Cerebellar nuclear complex (tissue), 1 donor: ENCODE data around the gene NUMB.
A peak's percentile ranks its signal among the peaks of the same experiment; 100 is the strongest.
"Not testable (repeated sequence)": the region's sequence is repeated elsewhere in the genome, so short reads cannot be mapped to it uniquely, and the experiment has no call there.

Experiments used
- DNase-seq, 2 experiments: peaks; one replicate each; lab custom pipeline; 2025; lab: John Stamatoyannopoulos, UW

NUMB gene

DNA sequence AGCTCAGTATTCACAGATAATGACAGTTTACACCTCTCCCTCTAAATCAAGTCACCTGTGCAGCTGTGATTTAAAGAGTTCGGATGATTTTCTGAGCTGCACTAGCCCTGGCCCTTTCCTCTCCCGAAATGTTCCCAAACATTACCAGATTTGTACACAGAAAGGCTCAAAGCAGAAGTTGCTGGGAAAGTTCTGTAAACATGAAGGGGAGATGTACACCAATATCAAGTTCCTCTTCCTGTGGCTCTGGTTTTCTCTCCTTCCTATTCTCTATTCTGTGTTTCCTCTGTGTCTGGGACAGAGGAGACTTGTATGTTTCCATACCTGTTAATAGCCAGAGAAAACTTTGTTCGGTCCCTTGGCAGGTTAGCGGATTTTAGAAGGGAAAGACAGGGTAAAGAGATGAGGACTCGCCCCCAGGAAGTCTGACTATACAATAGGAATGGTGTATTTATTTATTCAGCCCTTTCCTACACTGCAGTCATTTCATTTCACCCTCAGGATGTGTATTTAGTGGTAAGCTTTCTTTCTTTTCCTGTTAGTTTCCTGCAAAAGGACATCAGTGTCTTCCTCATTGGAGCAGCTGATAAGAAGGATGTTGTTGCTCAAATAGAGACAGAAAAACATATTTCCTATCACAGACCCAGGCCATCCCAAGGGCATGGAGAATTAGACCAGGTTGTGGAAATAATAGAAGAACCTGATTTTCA lies 7.6 kb upstream of the NUMB start:
- DNase-seq, result no peak

DNA sequence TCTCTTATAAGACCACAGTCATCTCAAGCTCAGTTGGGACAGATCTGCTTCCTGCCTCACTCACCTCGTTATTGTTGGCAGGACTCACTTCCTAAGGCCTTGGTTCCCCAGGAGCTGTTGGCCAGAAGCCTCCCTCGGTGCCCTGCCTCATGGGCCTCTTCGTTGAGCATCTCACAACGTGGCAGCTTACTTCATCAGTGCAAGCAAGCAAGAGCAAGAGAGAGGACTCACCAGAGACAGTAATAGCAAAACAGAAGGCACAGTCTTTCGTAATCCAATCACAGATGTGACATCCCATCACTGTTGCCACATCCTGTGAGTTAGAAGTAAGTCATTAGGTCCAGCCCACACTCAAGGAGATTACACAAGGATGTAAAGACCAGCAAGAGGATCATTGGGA lies 5.1 kb upstream of the NUMB start:
- no peak for DNase-seq

DNA sequence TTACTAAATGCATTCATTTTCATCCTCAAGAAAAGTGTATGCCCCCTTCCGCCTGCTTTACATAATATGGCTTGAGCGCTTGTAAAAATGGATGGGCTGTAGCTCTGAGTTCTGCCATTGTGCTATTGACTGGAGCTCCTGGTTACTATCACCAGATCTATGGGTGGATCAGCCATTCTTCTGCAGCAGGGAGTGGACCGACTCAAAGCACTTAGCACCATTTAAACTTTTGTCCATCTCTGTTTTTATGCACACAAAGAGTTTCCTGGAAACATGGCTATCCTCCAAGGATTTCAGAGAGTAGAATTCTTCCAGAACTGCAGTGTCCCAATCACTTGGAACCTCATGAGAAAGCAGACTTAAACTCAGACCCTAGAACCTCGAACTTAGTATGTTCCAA lies 4.5 kb upstream of the NUMB start:
- no peak for DNase-seq

DNA sequence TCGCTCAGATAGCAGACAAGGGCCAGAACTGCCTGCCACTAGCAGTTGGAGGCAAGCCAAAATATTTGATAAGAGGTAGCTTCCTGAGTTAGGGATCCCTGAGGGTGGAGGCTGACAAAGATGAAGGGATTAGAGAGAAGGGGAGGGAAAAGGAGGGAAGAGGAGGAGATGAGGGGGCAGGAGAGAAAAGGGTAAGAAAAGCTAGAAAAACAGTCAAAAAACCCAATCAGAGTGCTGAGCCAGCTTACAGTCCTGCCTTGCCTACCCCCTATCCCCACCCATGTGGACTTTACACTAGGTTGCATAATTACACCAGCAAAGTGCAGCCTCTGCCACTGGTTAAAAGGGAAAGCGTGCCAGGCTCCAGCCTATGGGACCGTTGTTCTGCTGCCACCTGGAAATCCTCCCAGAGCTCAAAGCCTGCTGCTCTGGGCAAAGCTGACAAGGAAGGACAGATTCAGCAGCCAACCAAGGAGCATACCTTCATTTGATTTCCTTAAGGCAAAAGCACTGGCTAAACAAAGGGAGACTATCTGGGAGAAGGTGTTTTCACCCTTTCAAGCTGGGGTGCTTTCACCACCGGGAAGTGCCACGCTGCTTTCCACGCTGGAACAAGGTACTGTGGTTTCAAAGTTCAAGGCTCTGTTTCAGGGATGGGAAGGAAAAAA lies 3.8 kb upstream of the NUMB start:
- peak; percentile 75 to 90 for DNase-seq

DNA sequence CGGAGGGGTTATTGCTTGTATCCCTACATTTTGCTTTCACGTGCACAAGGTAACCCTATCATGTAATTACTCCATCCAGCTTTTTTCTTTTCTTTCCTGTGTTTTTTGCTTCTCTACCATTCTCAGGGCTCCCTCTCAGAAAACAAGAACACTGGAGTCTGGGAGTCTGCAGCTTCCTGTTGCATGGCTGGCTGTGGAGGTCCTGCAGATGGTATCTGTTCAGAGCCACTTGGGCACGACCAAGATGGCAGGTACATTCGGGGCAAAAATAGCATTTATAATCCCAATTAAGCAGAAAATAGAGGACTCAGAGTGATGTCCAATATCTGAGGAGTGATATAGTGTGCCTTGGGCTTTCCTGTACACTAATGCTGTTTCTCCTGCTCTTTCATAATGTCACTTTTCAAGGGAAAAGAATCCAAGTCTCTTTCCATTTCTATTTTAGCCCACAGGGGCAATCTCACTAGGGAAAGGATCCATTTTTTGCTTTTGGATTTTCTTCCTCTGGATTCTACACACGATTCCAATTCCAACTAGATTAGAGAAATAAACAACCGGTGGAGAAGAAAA lies 3.2 kb upstream of the NUMB start:
- no peak for DNase-seq

DNA sequence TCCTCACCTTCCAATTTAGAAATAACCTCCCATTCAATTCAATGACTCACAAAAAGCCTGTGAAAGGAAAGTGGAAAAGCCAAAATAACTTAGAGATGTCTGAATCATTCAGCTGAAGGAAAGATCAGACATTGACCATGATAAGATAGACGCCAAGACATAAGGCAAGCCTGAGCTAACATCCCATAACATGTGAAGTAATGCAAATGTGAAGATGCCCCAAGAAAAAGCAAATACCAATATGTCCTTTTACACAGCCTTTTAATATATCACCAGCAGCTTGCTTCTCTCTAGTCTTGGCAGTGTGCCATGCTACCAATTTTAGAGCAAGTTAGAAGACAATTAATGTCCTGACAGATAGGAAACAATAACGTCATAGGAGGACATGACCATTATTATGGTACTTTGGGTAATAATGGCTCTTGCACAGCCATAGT lies 2.4 kb upstream of the NUMB start:
- DNase-seq, result peak; percentile 33 to 56

DNA sequence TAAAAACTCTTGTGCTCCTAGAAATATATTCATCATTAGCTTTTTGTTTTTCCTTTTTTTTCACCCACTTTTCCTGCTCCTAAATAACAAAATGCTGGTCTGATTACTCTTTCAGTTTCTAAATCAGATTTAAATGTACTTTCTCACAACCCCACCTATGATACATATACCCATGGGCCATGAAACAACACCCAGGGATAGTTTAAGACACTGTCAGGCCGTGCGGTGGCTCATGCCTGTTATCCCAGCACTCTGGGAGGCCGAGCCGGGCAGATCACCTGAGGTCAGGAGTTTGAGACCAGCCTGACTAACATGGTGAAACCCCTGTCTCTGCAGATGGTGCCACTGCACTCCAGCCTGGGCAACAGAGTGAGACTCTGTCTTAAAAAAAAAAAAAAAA lies 1.6 kb upstream of the NUMB start:
- DNase-seq, result no peak

DNA sequence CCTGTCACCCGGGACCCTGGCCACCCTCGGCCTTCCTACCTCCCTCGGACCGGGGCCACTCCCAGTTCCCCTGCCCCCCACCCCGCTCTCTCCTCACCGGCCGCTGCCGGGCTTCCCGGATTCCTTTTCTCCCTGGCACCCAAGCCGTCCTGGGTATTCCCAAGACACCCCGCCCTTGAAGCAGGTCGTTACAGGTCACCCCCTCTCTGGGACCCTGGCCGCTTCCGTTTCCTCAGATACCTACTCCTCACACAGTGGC lies 493 bp downstream of the NUMB start:
- DNase-seq, result no peak

DNA sequence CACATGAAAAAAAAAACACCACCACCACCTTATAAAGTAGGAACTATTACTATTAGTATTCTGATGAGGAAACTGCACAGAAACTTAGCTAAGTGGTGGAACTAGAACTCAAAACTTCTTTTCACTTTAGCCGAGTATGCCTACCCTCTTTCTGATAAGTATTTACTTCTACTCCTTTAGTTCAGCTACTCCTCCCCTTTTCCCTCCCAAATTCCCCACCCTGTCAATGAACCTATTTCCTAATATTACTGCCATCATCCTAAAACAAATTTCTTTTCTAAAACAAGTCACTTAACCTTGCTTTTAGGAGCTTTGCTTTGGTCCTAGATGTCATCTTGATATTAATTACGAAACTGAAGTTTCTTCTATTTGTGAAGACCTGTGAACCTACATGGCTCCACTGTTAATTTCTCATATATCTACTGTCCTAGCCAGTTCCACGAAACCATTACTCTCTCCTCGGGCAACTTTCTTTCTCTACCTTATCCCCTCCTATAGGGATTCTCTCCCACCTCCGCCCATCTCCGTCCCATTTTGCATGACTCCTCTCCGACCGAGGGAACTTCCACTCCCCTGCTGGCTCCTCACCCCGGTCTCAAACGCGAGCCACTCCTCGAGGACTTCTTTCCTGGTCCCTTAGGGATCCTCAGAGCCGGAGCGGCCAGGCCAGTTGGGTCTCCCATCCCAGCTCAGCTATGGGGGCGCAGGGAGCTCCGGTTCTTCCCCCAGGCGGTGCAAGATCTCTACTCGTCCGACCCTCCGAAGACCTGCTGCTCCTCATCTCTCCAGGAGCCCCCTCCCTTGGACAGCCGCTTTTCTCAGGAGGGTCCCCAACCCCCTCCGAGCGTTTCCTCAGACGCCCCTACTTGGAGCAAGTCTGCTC lies 1.1 kb downstream of the NUMB start:
- DNase-seq, result no peak

DNA sequence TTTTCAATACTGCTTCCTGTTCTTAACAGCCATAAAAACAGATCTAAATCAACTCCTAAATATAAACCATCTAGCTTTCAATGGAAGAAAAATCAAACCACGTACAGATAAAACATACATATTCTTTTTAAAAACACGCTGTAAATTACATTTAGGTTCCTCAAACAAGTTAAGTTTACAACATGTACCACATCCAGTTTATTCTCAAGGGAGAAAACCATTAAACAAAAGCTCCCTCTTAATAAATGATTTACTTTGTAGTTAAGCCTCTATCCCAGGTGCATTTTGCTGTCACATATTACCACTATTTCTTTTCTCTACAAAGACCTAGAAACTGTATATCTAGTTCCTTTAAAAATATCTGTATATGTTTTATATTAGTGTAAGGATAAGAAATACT lies 3.1 kb downstream of the NUMB start:
- DNase-seq, result no peak

DNA sequence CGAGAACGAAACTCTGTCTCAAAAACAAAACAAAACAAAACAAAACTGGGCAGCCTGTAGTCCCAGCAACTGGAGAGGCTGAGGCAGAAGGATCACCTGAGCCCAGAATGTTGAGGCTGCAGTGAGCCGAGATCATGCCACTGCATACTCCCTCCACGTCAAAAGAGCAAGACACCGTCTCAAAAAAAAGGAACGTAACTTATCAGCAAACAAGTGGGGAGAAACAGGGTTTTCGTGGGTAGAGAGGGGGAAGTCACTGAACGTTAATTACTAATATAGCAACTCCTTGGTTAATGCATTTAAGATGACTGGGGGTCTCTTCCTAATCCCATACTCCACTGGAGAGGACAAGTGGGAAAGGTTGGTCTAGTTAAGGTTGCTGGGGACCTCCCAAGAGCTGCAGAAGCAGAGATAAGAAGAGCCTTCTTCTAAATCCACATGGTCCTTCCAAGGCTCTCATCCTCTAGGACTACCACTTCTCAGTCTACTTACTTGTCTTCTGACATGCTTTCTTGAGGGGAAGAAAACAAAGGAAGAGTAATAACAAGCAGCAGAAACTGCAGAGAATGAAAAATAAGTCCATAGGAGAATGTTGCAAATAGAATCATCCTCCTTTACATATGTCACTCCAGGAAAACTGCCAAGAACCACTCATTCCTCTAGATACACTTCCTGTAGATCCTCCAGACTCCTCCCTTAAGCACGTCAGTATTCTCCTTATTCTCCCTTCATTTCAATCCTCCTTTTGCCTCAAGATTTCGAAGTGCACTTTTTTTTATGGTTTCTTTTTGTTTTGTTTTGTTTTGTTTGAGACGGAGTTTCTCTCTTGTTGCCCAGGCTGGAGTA lies 5.8 kb downstream of the NUMB start:
- no peak for DNase-seq

DNA sequence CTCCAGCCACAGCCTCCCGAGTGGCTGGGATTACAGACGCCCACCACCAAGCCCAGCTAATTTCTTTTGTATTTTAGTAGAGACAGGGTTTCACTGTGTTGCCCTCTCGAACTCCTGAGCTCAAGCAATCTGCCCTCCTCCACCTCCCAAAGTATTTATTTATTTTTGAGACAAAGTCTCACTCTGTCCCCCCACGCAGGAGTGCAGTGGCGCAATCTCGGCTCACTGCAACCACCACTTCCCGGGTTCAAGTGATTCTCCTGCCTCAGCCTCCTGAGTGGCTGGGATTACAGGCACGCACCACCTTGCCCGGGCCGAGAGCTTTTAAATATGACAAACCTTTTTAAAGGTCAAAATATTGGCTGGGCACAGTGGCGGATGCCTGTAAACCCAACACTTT lies 14.6 kb downstream of the NUMB start:
- no peak for DNase-seq

DNA sequence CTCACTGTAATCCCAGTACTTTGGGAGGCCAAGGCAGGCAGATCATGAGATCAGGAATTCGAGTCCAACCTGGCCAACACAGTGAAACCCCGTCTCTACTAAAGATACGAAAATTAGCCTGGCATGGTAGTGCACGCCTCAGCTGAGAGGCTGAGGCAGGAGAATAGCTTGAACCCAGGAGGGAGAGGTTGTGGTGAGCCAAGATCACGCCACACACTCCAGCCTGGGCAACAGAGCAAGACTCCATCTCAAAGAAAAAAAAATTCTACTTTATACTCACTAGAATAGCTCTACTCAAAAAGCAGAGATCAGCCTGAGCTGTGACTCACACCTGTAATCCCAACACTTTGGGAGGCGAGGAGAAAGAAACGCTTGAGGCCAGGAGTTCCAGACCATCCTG lies 17.1 kb downstream of the NUMB start:
- DNase-seq, result no peak

DNA sequence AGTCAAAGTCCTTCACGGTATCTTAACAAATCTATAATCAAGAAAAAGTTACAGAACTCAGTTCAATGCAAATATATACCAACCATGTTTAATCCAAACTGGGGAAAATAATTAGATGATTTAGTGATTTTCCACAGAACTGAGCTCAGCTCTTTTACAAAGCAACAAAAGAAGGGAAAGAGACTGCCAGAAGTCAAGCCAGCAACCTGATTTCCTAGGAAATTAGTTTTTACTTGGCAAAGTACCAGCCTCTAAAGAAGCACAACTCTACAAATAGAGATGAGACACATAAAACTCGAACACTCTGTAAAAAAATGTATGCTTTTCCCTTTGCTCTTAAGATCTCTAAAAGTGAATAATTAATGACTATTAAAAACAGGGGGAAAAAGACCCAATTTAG lies 19.4 kb downstream of the NUMB start:
- no peak for DNase-seq

DNA sequence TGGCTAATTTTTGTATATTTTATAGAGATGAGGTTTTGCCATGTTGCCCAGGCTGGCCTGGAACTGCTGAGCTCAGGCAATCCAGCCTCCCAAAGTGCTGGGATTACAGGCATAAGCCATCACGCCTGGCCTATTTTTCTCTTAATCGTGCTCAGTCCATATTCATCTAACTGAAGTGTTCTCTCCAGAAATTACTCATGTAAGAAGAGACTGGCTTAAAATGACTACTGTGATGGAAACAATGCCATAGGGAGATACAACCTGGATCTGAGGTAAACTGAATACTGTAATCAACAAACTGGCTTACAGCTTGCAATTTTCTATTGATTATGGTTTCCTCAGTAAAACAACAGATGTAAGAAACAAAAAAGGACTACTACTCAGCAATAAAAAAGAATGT lies 21.1 kb downstream of the NUMB start:
- no peak for DNase-seq

DNA sequence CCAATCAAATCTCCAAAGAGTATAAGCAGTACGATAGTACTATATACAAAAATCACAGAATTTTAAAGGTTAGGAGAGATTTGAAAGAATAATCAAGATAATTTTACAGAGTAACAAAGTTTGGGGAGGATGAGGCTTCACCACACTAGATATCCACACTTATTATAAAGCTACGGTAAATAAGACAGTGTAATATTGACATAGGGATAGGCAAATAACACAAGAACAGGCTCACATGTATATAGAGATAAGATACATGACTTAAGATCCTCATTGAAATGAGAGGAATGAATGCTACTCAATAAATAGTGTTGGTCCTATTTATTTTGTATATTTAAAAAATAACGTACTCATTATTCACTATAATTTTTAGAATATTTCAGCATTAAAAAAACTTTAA lies 26.2 kb downstream of the NUMB start:
- no peak for DNase-seq

DNA sequence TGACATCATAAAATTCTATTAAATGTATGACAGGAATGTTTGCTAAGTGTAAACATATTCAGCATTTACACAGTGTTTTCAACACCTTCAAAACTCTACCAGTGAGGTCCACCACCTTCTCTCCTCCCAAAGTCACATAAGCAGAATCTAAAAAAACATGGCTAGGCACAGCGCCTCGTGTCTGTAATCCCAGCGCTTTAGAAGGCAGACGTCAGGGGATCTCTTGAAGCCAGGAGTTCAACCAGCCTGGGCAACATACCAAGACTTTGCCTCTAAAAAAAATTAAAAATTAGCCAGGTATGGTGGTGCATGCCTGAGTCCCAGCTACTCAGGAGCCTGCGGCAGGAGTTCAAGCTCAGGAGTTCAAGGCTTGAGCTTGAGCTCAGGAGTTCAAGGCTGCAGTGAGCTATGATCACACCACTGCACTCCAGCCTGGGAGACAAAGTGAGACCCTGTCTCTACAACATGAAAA lies 30.0 kb downstream of the NUMB start:
- no peak for DNase-seq

DNA sequence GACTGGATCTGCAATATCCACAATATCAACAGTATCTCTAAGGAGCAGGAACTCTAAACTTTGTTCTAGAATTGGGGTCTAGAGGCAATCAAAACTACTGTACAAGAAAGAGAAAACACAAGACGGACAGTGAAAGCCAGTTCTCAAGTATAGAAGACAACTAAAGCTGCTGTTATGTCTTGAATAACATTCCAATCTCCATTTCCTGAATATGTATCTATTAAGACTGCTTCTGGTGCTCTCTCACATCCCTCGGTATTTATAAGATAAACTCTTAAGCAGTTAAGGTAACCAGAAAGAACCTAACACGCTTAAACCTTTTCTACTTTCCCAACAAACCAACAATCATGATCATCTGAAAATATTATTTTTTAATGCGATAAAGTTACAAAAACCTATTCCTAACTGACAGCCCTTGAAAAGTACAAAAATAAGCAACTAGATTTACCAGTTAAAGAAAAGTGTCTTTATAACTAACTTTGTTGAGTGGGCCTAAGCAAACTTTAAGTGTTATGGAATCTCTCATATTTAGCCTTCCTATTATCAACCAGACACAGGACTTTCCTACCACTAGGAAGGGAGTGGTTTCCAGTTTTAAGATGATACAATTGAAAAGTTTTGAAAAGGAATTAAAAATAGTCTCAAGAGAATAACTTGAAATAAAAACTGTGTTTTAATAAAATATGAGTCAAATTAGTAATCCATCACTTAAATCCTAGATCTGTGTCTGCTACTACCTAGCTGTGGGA lies 30.7 kb downstream of the NUMB start:
- DNase-seq, result no peak

DNA sequence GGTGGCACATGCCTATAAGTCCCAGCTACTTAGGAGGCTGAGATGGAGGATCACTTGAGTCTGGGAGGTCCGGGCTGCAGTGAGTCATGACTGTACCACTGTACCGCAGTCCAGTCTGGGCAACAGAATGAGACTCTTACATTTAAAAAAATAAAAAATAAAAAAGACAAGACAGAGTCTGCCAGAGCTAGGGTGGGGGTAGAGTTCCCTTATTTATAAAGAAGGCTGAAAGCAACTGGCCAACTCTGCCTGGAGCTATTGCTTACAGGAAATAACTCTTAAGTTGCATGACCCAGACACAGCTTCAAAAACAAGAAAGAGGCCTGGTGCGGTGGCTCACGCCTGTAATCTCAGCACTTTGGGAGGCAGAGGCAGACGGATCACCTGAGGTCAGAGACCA lies 31.5 kb downstream of the NUMB start:
- DNase-seq, result no peak

DNA sequence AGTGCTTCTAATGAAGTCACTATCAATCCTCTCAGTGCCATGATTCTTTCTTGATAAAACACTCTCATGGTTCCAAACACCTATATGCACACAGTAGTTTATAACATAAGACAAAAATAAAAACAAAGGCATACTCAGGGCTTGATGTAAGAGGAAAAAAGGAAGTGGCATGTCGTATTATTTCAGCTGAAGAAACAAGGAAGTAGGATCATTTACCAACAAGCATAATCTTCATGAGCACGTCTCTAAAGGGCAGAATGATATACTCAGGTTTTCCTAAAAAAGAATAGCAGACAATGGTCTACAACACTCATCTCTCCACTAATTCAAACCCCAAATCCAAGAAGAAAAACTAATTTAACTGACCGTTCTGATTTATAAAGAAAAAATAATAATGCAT lies 33.9 kb downstream of the NUMB start:
- DNase-seq, result no peak

DNA sequence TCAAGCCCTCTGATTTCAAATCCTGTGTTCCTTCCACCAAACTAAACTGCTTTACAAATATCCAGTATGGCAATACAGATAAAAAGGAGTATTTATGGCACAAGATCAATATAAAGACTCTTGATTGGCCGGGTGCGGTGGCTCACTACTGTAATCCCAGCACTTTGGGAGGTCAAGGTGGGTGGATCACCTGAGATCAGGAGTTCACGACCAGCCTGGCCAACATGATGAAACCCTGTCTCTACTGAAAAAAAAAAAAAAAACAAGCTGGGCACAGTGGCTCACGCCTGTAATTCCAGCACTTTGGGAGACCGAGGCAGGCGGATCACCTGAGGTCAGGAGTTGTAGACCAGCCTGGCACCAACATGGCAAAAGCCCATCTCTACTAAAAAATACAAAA lies 35.3 kb downstream of the NUMB start:
- DNase-seq, result not testable (repeated sequence)
